ENCODE measurements around the gene DOK3.

GRCh38 chr5:177503351-177504085 is 6.1 kb downstream of the DOK3 start:
- no peak for TF ChIP-seq CTCF (IDR thresholded peaks at IDR 0.05; ENCODE audit: insufficient read depth, low read length, poor library complexity, severe bottlenecking)
- TF ChIP-seq EZH2phosphoT487 (conservative IDR thresholded peaks at IDR 0.05; ENCODE audit: low read length) = no peak

Data from SU-DHL-6 (cell line).